ENCODE data around the gene C1QC.

The C1QC gene

GRCh38 chr1:22681556-22682276, 38.3 kb downstream of the C1QC start:
- DNase-seq: no peak

GRCh38 chr1:22683547-22683946, 40.1 kb downstream of the C1QC start:
- DNase-seq: no peak

DNA sequence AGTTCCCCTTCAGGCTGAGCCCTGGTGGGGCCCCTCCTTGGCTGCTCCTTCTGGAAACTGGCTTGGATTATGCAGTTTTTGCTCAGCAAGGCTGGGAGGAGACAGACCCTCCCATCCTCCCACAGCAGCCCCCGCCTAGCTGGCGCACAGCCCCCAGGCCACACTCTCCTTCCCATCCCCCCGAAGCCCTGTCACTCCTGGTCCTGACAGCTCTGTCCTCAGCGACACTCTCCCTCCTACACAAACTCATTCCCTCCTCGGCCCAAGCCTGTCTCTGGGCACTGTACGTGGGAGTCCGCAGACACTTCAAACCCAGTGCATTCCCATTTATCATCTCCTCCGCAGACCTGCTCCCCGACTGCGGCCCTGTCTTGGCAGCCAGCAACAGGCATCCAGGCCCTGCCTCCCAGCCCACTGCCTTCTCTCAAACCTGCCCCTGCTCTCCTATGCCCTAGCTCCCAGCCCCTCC, 42.2 kb downstream of the C1QC start:
- no peak for DNase-seq

- DNase-seq: no peak
Measured at GRCh38 chr1:22687191-22687590, 43.8 kb downstream of the C1QC start.

- DNase-seq: no peak
Measured at GRCh38 chr1:22688466-22688865, 45.0 kb downstream of the C1QC start.

GRCh38 chr1:22689505-22689904, 46.1 kb downstream of the C1QC start:
- DNase-seq: peak; percentile 57 to 80

GRCh38 chr1:22691031-22691753, 47.8 kb downstream of the C1QC start:
- DNase-seq: no peak

GRCh38 chr1:22694172-22694571, 50.7 kb downstream of the C1QC start:
- no peak for DNase-seq

- DNase-seq: no peak
Measured at GRCh38 chr1:22696610-22697009, 53.2 kb downstream of the C1QC start.
